IMR-90 (cell line): ENCODE results near the gene TUBA8. TPM values are rescaled to one million over a fixed set of nuclear protein-coding genes. Genes with fewer than 3 reads are reported as not detected.

ENCODE experiments used
- ATAC-seq: fragments of 200-7000 bp; cut with Tn5 transposase; 2 replicates; pipeline ENCODE4 v1.9.1; 2020; ENCODE audit warnings: low read depth, mild to moderate bottlenecking, moderate library complexity
- BruUV-seq: library from RNA; stranded (reverse); fragments of 400-500 nt; replicated peaks from 2 replicates; lab custom pipeline; 2021; lab: Mats Ljungman, UMichigan
- CTCF ChIA-PET: fragments of 300-600 bp; formaldehyde crosslinking; extraction: SDS; loops from one replicate; lab custom pipeline; 2021; ENCODE audit warnings: antibody characterized with exemption; lab: Yijun Ruan, JAX
- POLR2A ChIA-PET: fragments of 300-600 bp; sonication (Branson Sonifier 250); formaldehyde crosslinking; loops from one replicate; lab custom pipeline; 2022; ENCODE audit warnings: antibody characterized with exemption; ENCODE audit not compliant: unreplicated experiment; lab: Charles Lee
- DNase-seq: peaks from one replicate; pipeline ENCODE4 v3.0.0; 2013
- H2AFZ ChIP-seq: replicated peaks from 2 replicates; pipeline ENCODE3; 2013; ENCODE audit warnings: low read length, mild to moderate bottlenecking; ENCODE audit not compliant: poor library complexity
- H2AK5ac ChIP-seq: 2 replicates; pipeline ENCODE4 v1.6.1; 2013; ENCODE audit warnings: low read depth, low read length, inconsistent platforms
- H2AK9ac ChIP-seq: replicated peaks from 2 replicates; pipeline ENCODE3; 2013; ENCODE audit warnings: mild to moderate bottlenecking, low read depth, low read length, moderate library complexity; ENCODE audit not compliant: poor library complexity
- H2BK120ac ChIP-seq: 2 replicates; pipeline ENCODE4 v1.6.1; 2013; ENCODE audit warnings: low read depth, low read length, inconsistent platforms
- H2BK15ac ChIP-seq: 3 replicates; pipeline ENCODE4 v1.6.1; 2013; ENCODE audit warnings: low read depth, low read length, inconsistent platforms
- H2BK20ac ChIP-seq: 2 replicates; pipeline ENCODE4 v1.6.1; 2013; ENCODE audit warnings: low read depth, mild to moderate bottlenecking, inconsistent platforms, low read length, moderate library complexity
- H2BK5ac ChIP-seq: 2 replicates; pipeline ENCODE4 v1.6.1; 2013; ENCODE audit warnings: mild to moderate bottlenecking, low read depth, low read length, inconsistent platforms; ENCODE audit not compliant: poor library complexity, severe bottlenecking
- H3K14ac ChIP-seq: replicated peaks from 2 replicates; pipeline ENCODE4 v1.6.1; 2013; ENCODE audit warnings: low read depth, low read length, inconsistent platforms
- H3K18ac ChIP-seq: 2 replicates; pipeline ENCODE4 v1.6.1; 2013; ENCODE audit warnings: low read depth, low read length, control low read depth
- H3K23ac ChIP-seq: 2 replicates; pipeline ENCODE4 v1.6.1; 2013; ENCODE audit warnings: low read depth, low read length, inconsistent platforms
- H3K27ac ChIP-seq: 2 replicates; pipeline ENCODE4 v1.5.1; 2013; ENCODE audit warnings: mild to moderate bottlenecking, control low read depth, low read length; ENCODE audit not compliant: insufficient read depth
- H3K27me3 ChIP-seq: 2 replicates; pipeline ENCODE4 v1.6.1; 2013; ENCODE audit warnings: low read length; ENCODE audit not compliant: control insufficient read depth, insufficient read depth
- H3K36me3 ChIP-seq: 2 replicates; pipeline ENCODE4 v1.6.1; 2013; ENCODE audit warnings: low read length, mixed read lengths; ENCODE audit not compliant: control insufficient read depth, insufficient read depth
- H3K4ac ChIP-seq: 2 replicates; pipeline ENCODE4 v1.6.1; 2013; ENCODE audit warnings: low read depth, low read length, inconsistent platforms
- H3K4me1 ChIP-seq: 2 replicates; pipeline ENCODE4 v1.6.1; 2013; ENCODE audit warnings: low read length, mixed read lengths; ENCODE audit not compliant: control insufficient read depth, insufficient read depth
- H3K4me2 ChIP-seq: 2 replicates; pipeline ENCODE4 v1.6.1; 2013; ENCODE audit warnings: low read depth, mild to moderate bottlenecking, control low read depth, low read length, moderate library complexity
- H3K4me3 ChIP-seq: 2 replicates; pipeline ENCODE4 v1.5.1; 2013; ENCODE audit warnings: low read depth, mild to moderate bottlenecking, control low read depth, low read length, moderate library complexity; ENCODE audit not compliant: insufficient read depth
- H3K56ac ChIP-seq: 2 replicates; pipeline ENCODE4 v1.6.1; 2013; ENCODE audit warnings: low read length, inconsistent platforms; ENCODE audit not compliant: insufficient read depth; ENCODE audit errors: extremely low read depth
- H3K79me1 ChIP-seq, 2 experiments: 2 replicates each; pipeline ENCODE4 v1.6.1; 2013; ENCODE audit warnings: low read length in 2 of 2, inconsistent platforms in 1 of 2, low read depth in 1 of 2
- H3K9ac ChIP-seq: 2 replicates; pipeline ENCODE4 v1.6.1; 2013; ENCODE audit warnings: low read depth, low read length, control low read depth
- H3K9me1 ChIP-seq: 2 replicates; pipeline ENCODE4 v1.6.1; 2013; ENCODE audit warnings: low read length, inconsistent platforms; ENCODE audit not compliant: insufficient read depth
- H3K9me3 ChIP-seq: 2 replicates; pipeline ENCODE4 v1.6.1; 2013; ENCODE audit warnings: low read length; ENCODE audit not compliant: control insufficient read depth, insufficient read depth
- H4K20me1 ChIP-seq: 2 replicates; pipeline ENCODE4 v1.6.1; 2013; ENCODE audit warnings: low read length, inconsistent platforms; ENCODE audit not compliant: insufficient read depth
- H4K5ac ChIP-seq: 2 replicates; pipeline ENCODE4 v1.6.1; 2013; ENCODE audit warnings: mild to moderate bottlenecking, low read depth, low read length, control low read depth
- H4K8ac ChIP-seq, 2 experiments: 2 replicates each; pipeline ENCODE4 v1.6.1; 2013; ENCODE audit warnings: low read depth in 2 of 2, low read length in 2 of 2, control low read depth in 1 of 2, inconsistent platforms in 1 of 2
- H4K91ac ChIP-seq: 2 replicates; pipeline ENCODE4 v1.6.1; 2013; ENCODE audit warnings: low read depth, low read length, inconsistent platforms; ENCODE audit not compliant: insufficient read depth
- CTCF ChIP-seq: conservative IDR thresholded peaks from 2 replicates; pipeline ENCODE4 v1.5.1; 2012; ENCODE audit warnings: mild to moderate bottlenecking, low read depth, low read length, improper control_type of control experiment
- RAD21 ChIP-seq: IDR thresholded peaks from 2 replicates; pipeline ENCODE4 v1.6.1; 2012; ENCODE audit warnings: low read length, improper control_type of control experiment
- SMC3 ChIP-seq: fragments of 150-350 bp; IDR thresholded peaks from 2 replicates; pipeline ENCODE4 v1.6.1; 2016; ENCODE audit warnings: low read depth, mild to moderate bottlenecking, antibody characterized with exemption, low read length, moderate library complexity
- WGBS, 2 experiments: methylation state at CpG; one replicate each; pipeline versions ENCODE4 v1.1.5 to v1.1.7; 2013; ENCODE audit warnings: missing lambda C conversion rate in 2 of 2; ENCODE audit not compliant: insufficient read length in 1 of 2; ENCODE audit errors: extremely low coverage in 2 of 2; 5-methylcytosine and 5-hydroxymethylcytosine counted together
- dilution Hi-C: fragments of 300-500 bp; cut with HindIII; formaldehyde crosslinking; loops from one replicate; pipeline ENCODE4 v1.14.3; 2018; ENCODE audit warnings: low sequenced_read_pairs; ENCODE audit not compliant: unreplicated experiment
- in situ Hi-C: fragments of 300-500 bp; cut with MboI; formaldehyde crosslinking; loops from 3 replicates; pipeline ENCODE4 v1.14.3; 2019; ENCODE audit warnings: low sequenced_read_pairs, inconsistent platforms, mixed read lengths
- intact Hi-C: fragments of 100-400 bp; cut with micrococcal nuclease; formaldehyde crosslinking; loops from 2 replicates; pipeline ENCODE4 v1.10.0; 2022
- polyA plus RNA-seq, 3 experiments: library from polyadenylated mRNA; depleted of rRNA; stranded (reverse); fragments of >200 nt; gene quantifications; 2 replicates each; pipeline ENCODE4 v1.2.3, GENCODE V29; 2012; ENCODE audit warnings: low replicate concordance in 1 of 3
- total RNA-seq: library from RNA; depleted of rRNA; stranded (reverse); fragments of >200 nt; gene quantifications from 2 replicates; pipeline ENCODE4 v1.2.3, GENCODE V29; 2012

Gene TUBA8
- total and polyA plus RNA-seq, 2 of the 4 experiments (the other 2 are of a cell fraction): 1.4 to 2.2 TPM

- dilution Hi-C loops (no loop called here), in situ Hi-C loops (no loop called here), intact Hi-C loops (loop anchor here (5.0 to 10.0 kb wide), 3 partner anchors 336 to 1004 kb away; no protein-coding TSS in a partner anchor)
- Histone ChIP-seq H3K27ac (peak overlapping the region; percentile 83), H3K4ac (peak overlapping the region; percentile 88), H4K20me1 (no peaks in the 10 kb centered on the region), H3K9me1 (no peaks in the 10 kb centered on the region), H3K18ac (no peak overlapping the region), H3K36me3 (peaks cover 17% of the 10 kb centered on the region), H4K8ac (peak overlapping the region; percentile 82 to 96; a peak in 3 of 4 replicates), H3K4me2 (peak overlapping the region; percentile 96), H3K4me3 (peak overlapping the region; percentile 87), H3K79me1 (peaks cover 22 to 44% of the 10 kb centered on the region in 2 experiments; a peak in 3 of 4 replicates), H2AK5ac (peak overlapping the region; percentile 8), H3K9me3 (no peaks in the 10 kb centered on the region), H4K5ac (peak overlapping the region; percentile 92), H2BK20ac (no peak overlapping the region), H3K9ac (peak overlapping the region; percentile 93), H2BK15ac (no peak overlapping the region), H2AFZ (peak overlapping the region; percentile 93), H3K4me1 (peaks cover 2% of the 10 kb centered on the region), H3K14ac (peak overlapping the region; percentile 88), H3K23ac (peak overlapping the region; percentile 78; the same call in 1 of the 2 replicates), H2BK120ac (0 out of 2 replicates have a peak overlapping the region, but pooled peaks have one; percentile 26), H2AK9ac (peak overlapping the region; percentile 75), H3K27me3 (no peaks in the 10 kb centered on the region), H4K91ac (peak overlapping the region; percentile 82; the same call in 1 of the 2 replicates), H3K56ac (peak overlapping the region; percentile 33; the same call in 1 of the 2 replicates), H2BK5ac (peak overlapping the region; percentile 49)
- ATAC-seq (peak; percentile 4; the same call in 1 of the 2 replicates), DNase-seq (peak; percentile 19)
- TF ChIP-seq SMC3: no peak; the same call in 1 of the 2 replicates
- 0 out of 2 replicates have a peak, but pooled peaks have one; percentile 10 for TF ChIP-seq CTCF
- 0 out of 2 replicates have a peak, but pooled peaks have one; percentile 13 for TF ChIP-seq RAD21
- ChIA-PET CTCF (interaction anchor here (3.1 kb wide), 2 partner anchors 168 to 249 kb away, joined by 20 to 22 read pairs; no protein-coding TSS in a partner anchor), POLR2A (interaction anchor here (0.5 to 1.0 kb wide), 2 partner anchors 15 to 447 kb away, joined by 3 to 4 read pairs; no protein-coding TSS in a partner anchor)
- WGBS, 2 experiments: 12% methylated on average over 15 of the region's 45 CpGs; no CpG with 5 or more reads in 1 of the 2 experiments
- TSS peak; percentile 75 for BruUV-seq
Observed at GRCh38 chr22:18078329-18079041, 32.1 kb upstream of the TUBA8 start.
